ENCODE data around the gene SLC30A9. TPM values are rescaled to one million over a fixed set of nuclear protein-coding genes. Genes with fewer than 3 reads are reported as not detected.

Gene SLC30A9
- total RNA-seq, 1 experiment from 2014 or later: 32.4 TPM

DNA sequence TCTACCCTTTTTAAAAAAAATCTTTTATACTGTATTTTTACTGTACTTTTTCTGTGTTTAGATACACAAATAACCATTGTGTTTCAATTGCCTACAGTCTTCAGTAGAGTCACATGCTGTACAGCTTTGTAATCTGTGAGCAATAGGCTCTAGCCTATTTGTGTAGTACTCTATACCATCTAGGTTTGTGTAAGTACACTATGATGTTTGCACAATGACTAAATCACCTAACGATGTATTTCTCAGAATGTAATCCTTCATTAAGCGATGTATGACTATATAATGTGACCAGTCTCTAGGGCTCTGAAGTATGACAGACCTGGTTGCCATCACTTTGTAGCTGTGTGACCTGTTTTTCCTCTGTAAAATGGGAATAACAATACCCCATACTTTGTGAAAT lies 22.9 kb upstream of the SLC30A9 start:
- POLR2A ChIA-PET: no interaction called here
- Histone ChIP-seq H3K4me1 (ENCODE audit: control insufficient read depth, insufficient read depth, low read length) (no peaks in the 10 kb centered on the region), H3K27me3 (ENCODE audit: control insufficient read depth, insufficient read depth, low read length) (no peaks in the 10 kb centered on the region), H3K4me3 (ENCODE audit: low read depth in 2 of 2, low read length in 2 of 2) (no peak overlapping the region), H3K36me3 (ENCODE audit: control insufficient read depth, insufficient read depth, low read length) (no peaks in the 10 kb centered on the region), H3K27ac (ENCODE audit: low read length) (no peak overlapping the region), H3K9me3 (ENCODE audit: control insufficient read depth, insufficient read depth, low read depth, low read length) (no peaks in the 10 kb centered on the region)
- DNase-seq (ENCODE audit: low read depth, low spot score) (peak; percentile 45), ATAC-seq (peak; percentile 78)
- in situ Hi-C loops (cut with HindIII; ENCODE audit: low pct_unique_long_range_greater_than_20kb, low sequenced_read_pairs) (no loop called here), intact Hi-C loops (cut with micrococcal nuclease; ENCODE audit: unreplicated experiment) (no loop called here)
- no TSS peak for BruUV-seq (replicated peaks)
- TF ChIP-seq, protein P1, sequence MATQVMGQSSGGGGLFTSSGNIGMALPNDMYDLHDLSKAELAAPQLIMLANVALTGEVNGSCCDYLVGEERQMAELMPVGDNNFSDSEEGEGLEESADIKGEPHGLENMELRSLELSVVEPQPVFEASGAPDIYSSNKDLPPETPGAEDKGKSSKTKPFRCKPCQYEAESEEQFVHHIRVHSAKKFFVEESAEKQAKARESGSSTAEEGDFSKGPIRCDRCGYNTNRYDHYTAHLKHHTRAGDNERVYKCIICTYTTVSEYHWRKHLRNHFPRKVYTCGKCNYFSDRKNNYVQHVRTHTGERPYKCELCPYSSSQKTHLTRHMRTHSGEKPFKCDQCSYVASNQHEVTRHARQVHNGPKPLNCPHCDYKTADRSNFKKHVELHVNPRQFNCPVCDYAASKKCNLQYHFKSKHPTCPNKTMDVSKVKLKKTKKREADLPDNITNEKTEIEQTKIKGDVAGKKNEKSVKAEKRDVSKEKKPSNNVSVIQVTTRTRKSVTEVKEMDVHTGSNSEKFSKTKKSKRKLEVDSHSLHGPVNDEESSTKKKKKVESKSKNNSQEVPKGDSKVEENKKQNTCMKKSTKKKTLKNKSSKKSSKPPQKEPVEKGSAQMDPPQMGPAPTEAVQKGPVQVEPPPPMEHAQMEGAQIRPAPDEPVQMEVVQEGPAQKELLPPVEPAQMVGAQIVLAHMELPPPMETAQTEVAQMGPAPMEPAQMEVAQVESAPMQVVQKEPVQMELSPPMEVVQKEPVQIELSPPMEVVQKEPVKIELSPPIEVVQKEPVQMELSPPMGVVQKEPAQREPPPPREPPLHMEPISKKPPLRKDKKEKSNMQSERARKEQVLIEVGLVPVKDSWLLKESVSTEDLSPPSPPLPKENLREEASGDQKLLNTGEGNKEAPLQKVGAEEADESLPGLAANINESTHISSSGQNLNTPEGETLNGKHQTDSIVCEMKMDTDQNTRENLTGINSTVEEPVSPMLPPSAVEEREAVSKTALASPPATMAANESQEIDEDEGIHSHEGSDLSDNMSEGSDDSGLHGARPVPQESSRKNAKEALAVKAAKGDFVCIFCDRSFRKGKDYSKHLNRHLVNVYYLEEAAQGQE (IDR thresholded peaks at IDR 0.05; ENCODE audit: insufficient read depth in 1 of 2, low read depth in 2 of 2, low read length in 1 of 2): no peak
- TF ChIP-seq POLR2AphosphoS5 (IDR thresholded peaks at IDR 0.05; ENCODE audit: low read depth, low read length) (no peak), TCF7L2 (IDR thresholded peaks at IDR 0.05; ENCODE audit: low read depth, low read length) (no peak), SIN3A (IDR thresholded peaks at IDR 0.05; ENCODE audit: borderline replicate concordance, insufficient read depth, low read depth, low read length) (no peak)
- TF ChIP-seq, protein P2, sequence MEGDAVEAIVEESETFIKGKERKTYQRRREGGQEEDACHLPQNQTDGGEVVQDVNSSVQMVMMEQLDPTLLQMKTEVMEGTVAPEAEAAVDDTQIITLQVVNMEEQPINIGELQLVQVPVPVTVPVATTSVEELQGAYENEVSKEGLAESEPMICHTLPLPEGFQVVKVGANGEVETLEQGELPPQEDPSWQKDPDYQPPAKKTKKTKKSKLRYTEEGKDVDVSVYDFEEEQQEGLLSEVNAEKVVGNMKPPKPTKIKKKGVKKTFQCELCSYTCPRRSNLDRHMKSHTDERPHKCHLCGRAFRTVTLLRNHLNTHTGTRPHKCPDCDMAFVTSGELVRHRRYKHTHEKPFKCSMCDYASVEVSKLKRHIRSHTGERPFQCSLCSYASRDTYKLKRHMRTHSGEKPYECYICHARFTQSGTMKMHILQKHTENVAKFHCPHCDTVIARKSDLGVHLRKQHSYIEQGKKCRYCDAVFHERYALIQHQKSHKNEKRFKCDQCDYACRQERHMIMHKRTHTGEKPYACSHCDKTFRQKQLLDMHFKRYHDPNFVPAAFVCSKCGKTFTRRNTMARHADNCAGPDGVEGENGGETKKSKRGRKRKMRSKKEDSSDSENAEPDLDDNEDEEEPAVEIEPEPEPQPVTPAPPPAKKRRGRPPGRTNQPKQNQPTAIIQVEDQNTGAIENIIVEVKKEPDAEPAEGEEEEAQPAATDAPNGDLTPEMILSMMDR (IDR thresholded peaks at IDR 0.05): no peak
- CTCF ChIA-PET: no interaction called here

DNA sequence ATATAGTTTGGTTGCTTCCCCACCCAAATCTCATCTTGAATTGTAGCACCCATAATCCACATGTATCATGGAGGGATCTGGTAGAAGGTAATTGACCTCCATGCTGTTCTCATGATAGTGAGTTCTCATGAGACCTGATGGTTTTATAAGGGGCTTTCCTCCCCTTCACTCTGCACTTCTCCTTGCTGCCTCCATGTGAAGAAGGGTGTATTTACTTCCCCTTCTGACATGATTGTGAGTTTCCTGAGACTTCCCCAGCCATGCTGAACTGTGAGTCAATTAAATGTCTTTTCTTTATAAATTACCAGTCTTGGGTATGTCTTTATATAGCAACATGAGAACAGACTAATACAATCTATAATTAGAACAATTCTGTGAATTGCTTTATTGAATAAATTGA lies 20.7 kb upstream of the SLC30A9 start:
- ChIA-PET POLR2A (no interaction called here), CTCF (no interaction called here)
- in situ Hi-C loops (cut with HindIII; ENCODE audit: low pct_unique_long_range_greater_than_20kb, low sequenced_read_pairs): no loop called here
- intact Hi-C loops (cut with micrococcal nuclease; ENCODE audit: unreplicated experiment): no loop called here
- no peaks in the 10 kb centered on the region for H3K4me1 ChIP-seq (ENCODE audit: control insufficient read depth, insufficient read depth, low read length)
- H3K27ac ChIP-seq (ENCODE audit: low read length): no peak overlapping the region
- TF ChIP-seq, protein P1 (IDR thresholded peaks at IDR 0.05; ENCODE audit: insufficient read depth in 1 of 2, low read depth in 2 of 2, low read length in 1 of 2): no peak
- TF ChIP-seq TCF7L2 (IDR thresholded peaks at IDR 0.05; ENCODE audit: low read depth, low read length): no peak
- no peak for TF ChIP-seq SIN3A (IDR thresholded peaks at IDR 0.05; ENCODE audit: borderline replicate concordance, insufficient read depth, low read depth, low read length)
- TF ChIP-seq POLR2AphosphoS5 (IDR thresholded peaks at IDR 0.05; ENCODE audit: low read depth, low read length): no peak
- ATAC-seq: no peak
- no peaks in the 10 kb centered on the region for H3K9me3 ChIP-seq (ENCODE audit: control insufficient read depth, insufficient read depth, low read depth, low read length)
- no peak for DNase-seq (ENCODE audit: low read depth, low spot score)
- BruUV-seq (replicated peaks): no TSS peak
- H3K27me3 ChIP-seq (ENCODE audit: control insufficient read depth, insufficient read depth, low read length): no peaks in the 10 kb centered on the region
- no peaks in the 10 kb centered on the region for H3K36me3 ChIP-seq (ENCODE audit: control insufficient read depth, insufficient read depth, low read length)
- H3K4me3 ChIP-seq (ENCODE audit: low read depth in 2 of 2, low read length in 2 of 2): no peak overlapping the region
